Astrocyte (in vitro differentiated cells and primary cell): ENCODE measurements around the gene KCNC1.
A peak's percentile ranks its signal among the peaks of the same experiment; 100 is the strongest.

Source experiments
- CTCF ChIP-seq: IDR thresholded peaks from 2 replicates; pipeline ENCODE4 v1.5.1; 2011; ENCODE audit warnings: low read depth, mild to moderate bottlenecking, inconsistent platforms, low read length, moderate library complexity; ENCODE audit not compliant: insufficient read depth
- EZH2 ChIP-seq: IDR thresholded peaks from 2 replicates; pipeline ENCODE4 v1.6.1; 2012; ENCODE audit warnings: mild to moderate bottlenecking, low read length, inconsistent platforms; ENCODE audit not compliant: insufficient read depth

- TF ChIP-seq CTCF (no peak), EZH2 (peak; percentile 6)
Measured at GRCh38 chr11:17720796-17721171, 13.8 kb upstream of the KCNC1 start.
